HG03460 (cell line): ENCODE results near the gene RPGRIP1L.

Source experiments
- ATAC-seq: cut with Tn5 transposase; IDR thresholded peaks from one replicate; pipeline ENCODE4 v1.9.1; 2021; ENCODE audit not compliant: unreplicated experiment

RPGRIP1L gene

DNA sequence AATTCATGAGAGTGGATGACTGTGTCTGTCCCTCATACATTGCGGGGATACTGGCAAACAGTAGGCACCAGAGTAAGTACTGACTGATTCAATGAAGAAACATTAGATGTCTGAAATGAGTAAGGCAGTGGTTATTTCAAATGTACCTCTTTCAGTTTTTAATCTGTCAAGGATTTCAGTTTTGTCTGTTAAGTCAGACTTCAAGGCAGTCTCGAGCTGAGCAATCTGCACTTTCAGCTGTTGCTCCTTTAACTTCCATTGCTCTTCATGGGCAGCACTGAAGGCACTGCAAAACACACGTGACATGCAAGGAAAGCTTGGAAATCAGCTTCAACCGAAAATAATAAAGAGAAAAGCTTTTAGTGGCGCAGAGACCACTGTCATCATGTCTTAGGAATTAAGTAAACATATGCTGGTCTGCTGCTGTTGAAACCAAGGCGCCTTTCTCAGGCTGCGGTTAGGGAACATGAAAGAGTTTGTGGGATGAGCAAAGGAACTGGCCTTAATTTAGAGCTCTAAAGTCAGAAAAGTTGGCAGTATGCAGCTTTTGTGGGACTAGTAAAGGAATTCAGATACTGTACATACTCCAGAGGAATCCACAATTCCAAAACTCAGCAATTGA lies 38.8 kb downstream of the RPGRIP1L start:
- ATAC-seq, result no peak

DNA sequence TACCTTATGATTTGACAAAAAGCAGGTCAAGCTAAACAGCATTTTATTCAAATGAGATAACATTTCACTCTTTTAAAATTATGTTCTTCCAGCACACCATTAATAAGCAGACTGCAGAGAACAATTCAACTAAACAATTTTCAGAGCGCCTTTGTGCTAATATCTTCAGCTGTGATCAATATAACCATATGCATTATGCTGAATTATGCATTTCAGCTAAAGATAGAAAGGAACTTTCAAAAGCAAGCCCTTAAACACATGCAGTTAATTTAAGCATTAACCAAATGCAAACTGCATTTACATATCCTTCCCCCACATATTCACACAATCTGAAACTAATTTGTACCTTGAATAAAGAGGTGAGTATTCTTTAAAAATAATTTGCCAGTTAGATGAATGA lies 41.6 kb downstream of the RPGRIP1L start:
- ATAC-seq, result no peak

DNA sequence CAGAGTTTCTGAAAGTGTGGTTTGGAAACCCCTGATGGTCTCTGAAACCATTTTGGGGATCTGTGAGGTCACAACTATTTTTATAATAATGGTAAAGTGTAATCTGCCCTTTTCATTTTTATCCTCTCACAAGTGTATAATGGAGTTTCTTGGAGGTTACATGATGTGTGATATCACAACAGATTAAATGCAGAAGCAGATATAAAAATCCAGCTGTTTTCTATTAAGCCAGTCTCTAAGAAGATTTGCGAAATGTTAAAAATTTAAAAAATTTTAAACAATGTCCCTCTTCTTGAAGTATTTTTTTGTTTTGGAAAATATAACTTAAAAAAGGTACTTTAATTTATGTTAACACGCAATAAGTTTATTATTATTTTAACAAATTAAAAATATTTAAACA lies 48.7 kb downstream of the RPGRIP1L start:
- ATAC-seq, result no peak

GRCh38 chr16:53651357-53651756 lies 52.3 kb downstream of the RPGRIP1L start:
- no peak for ATAC-seq

- no peak for ATAC-seq
Measured at GRCh38 chr16:53646506-53646905, 57.2 kb downstream of the RPGRIP1L start.

GRCh38 chr16:53643474-53643873 lies 60.2 kb downstream of the RPGRIP1L start:
- ATAC-seq, result no peak

- no peak for ATAC-seq
Measured at GRCh38 chr16:53642094-53642493, 61.6 kb downstream of the RPGRIP1L start.

DNA sequence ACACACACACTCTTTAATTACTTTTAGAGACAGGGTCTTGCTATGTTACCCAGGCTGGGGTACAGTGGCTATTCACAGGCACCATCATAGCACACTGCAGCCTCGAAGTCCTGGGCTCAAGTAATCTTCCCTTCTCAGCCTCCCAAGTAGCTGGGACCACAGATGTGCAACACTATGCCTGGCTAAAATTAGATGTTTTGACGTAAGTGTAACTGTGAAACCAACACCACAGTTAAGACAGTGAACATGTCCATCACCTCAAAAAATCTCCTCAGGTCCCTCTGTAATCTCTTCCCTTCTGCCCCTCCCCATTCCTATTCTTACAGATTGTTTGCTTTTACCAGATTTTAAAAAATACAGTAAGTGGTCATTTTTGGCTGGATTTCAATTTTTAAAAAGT lies 66.7 kb downstream of the RPGRIP1L start:
- no peak for ATAC-seq

GRCh38 chr16:53632526-53632925 lies 71.1 kb downstream of the RPGRIP1L start:
- no peak for ATAC-seq

- ATAC-seq, result no peak
Measured at GRCh38 chr16:53631236-53632025, 72.2 kb downstream of the RPGRIP1L start.

GRCh38 chr16:53629607-53630312 lies 73.9 kb downstream of the RPGRIP1L start:
- no peak for ATAC-seq

DNA sequence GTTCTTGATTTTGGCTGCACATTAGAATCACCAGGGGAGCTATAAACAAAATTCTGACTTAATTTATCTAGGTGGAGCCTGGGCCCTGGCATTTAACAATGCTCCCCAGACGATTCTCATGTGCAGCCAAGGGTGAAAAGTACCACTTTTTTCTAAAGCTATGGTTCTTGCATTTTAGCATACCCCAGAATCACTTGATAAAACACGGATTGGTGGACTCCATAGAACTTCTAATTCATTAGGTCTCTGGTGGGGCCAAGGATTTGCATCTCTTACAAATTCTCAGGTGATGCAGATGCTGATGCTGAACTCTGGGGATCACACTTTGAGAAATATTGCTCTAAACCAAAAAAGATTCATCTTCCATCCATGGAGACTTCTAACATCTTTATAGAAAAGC lies 74.5 kb downstream of the RPGRIP1L start:
- ATAC-seq, result no peak

DNA sequence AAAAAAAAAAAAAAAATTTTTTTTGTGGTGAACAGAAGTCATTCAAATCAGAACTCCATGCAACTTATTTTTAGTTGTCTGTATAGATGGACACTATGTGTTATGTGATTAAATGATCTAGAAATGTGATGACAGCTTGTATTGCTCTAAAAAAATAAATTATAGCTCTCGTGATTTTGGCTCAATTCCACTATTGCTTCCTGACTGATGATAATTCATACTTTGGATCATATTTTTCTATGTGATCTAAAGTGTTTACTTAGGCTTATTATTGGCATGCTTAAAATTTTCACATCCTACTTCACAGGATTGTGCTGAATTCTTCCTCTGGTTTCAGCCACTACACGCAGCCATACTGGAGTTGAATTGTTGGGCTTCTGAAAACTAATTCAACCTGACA lies 76.8 kb downstream of the RPGRIP1L start:
- ATAC-seq, result no peak

DNA sequence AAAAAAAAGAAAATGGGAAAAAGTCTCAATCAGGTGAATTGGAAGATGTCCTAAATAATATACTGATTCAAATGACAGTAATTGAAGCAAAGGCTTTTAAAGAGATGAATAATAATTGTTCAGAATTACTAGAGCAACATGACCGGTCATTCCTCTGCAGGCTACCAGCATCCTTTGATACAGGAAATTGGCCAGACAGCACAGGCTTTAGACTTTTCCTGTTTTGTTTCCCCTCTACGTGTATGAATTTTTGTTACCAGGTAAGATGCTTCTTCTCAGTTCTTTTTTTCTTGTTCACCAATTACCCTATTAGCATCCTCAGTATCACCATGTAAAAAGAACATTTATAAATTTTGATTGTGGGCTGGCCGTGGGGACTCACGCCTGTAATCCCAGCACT lies 77.5 kb downstream of the RPGRIP1L start:
- ATAC-seq, result no peak

GRCh38 chr16:53625221-53625620 lies 78.4 kb downstream of the RPGRIP1L start:
- ATAC-seq, result no peak

GRCh38 chr16:53622315-53622714 lies 81.3 kb downstream of the RPGRIP1L start:
- ATAC-seq, result no peak

DNA sequence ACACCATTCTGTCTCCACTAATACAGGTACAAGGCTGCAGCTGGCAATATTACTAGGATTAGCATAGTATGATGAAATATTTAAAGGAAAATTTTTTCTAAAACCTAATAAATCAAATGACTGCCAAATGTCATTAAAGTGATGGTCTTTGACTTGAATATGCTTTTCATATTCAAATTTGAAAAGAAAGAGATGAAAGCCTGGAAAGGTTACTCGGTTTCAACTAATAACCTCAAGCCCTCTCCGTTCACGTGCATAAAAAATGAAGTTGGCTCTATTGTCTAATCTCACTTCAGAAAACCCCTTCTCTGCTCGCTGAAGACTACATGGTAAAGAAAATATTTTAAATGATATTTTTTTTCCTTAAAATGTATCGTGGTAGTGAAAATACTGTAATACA lies 83.2 kb downstream of the RPGRIP1L start:
- no peak for ATAC-seq

- no peak for ATAC-seq
Measured at GRCh38 chr16:53619235-53619634, 84.4 kb downstream of the RPGRIP1L start.

DNA sequence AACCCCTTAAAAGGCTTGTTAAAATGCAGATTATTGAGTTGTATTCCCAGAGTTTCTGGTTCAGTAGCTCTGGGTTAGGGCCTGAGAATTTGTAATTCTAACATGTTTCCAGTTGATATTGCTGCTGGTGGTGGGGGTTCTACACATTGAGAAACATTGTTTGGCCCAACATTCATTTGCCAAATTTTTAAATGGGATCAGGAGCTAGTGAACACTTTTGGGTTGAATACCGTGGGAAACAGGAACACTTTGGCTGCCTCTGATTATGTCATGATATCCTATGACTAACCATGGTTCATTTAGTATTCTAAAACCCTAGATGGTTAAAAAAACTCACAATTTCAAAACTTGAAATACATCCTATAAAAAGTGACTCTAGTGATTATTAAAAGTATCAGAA lies 89.3 kb downstream of the RPGRIP1L start:
- ATAC-seq, result no peak

DNA sequence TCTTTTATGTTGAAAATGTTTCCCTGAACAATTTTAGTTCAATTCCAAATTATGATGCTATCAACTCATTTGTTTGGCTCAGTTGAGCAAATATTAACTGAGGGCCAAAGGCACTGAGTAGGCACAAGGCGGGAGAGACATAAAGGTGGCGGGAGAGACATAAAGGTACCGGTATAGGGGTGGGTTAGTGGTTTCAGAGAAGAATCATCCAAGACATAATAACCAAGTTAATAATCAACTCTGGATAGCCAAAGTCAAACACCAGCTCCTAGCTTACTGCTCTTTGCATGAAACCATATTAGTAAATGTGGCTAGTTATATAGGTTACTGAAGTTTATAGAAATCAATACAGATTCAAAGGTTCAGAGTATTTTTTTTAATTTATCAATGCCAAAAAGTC lies 91.7 kb downstream of the RPGRIP1L start:
- ATAC-seq, result no peak

- no peak for ATAC-seq
Measured at GRCh38 chr16:53611179-53611696, 92.4 kb downstream of the RPGRIP1L start.

DNA sequence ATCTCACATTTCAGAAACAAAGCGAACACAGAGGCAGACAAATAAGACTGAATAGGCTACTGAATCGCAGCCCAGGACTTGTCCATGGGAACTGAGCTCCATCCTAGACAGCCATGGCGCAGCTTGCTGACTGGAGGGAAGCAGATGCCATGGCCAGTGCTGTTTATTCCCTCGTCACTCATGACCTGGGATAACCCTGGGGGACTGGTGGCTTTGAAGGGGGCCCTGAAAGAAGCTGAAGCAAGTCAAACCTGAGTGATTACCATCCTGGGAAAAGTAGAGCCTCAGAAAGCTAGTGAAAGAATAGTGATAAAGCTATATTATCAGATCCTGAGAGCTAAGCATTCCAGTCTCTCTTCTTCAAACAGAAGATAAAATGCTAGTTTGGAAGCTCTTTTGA lies 94.1 kb downstream of the RPGRIP1L start:
- ATAC-seq, result no peak
